PFSK-1 (cell line): ENCODE data around the gene PI4KA.

Experiments used
- FOXP2 ChIP-seq: optimal IDR thresholded peaks from 2 replicates; pipeline ENCODE3; 2011; ENCODE audit warnings: borderline replicate concordance, control low read depth, inconsistent platforms; ENCODE audit not compliant: insufficient read depth; ENCODE audit errors: extremely low read length, extremely low read depth
- POLR2AphosphoS5 ChIP-seq: IDR thresholded peaks from 2 replicates; pipeline ENCODE4 v1.6.1; 2012; ENCODE audit warnings: low read depth, mild to moderate bottlenecking, control low read depth, low read length, moderate library complexity
- SIN3A ChIP-seq: IDR thresholded peaks from 2 replicates; pipeline ENCODE4 v1.6.1; 2012; ENCODE audit warnings: mild to moderate bottlenecking, low read length, moderate library complexity, borderline replicate concordance; ENCODE audit not compliant: insufficient read depth
- TAF1 ChIP-seq: IDR thresholded peaks from 2 replicates; pipeline ENCODE4 v1.6.1; 2012; ENCODE audit warnings: low read length, control low read depth, borderline replicate concordance; ENCODE audit not compliant: insufficient read depth
- TF ChIP-seq, protein P1 (sequence below), 2 experiments: IDR thresholded peaks; 2 replicates each; pipeline versions ENCODE4 v1.6.1 to v1.8.0; 2011 to 2012; ENCODE audit warnings: low read depth in 2 of 2, low read length in 2 of 2, control low read depth in 1 of 2, inconsistent platforms in 1 of 2, mild to moderate bottlenecking in 1 of 2, moderate library complexity in 1 of 2; ENCODE audit not compliant: insufficient read depth in 1 of 2

PI4KA gene

DNA sequence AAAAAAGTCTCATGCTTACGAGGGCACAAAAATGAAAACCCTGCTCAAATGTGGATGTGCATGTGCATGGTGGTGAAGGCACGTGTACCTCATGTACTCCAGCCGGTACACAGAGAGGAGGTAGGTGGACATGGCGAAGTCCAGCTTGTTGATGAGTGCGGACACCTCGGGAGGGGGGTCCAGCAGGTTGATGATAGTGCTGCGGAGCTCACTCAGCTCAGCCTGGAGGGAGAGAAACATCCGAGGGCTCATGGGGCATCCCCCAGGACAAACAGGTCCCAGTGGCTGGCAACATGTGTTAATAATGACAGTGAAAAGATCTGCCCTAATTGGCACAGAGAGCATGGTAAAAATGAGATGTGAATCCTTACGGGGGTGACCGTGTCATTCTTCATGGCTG, 93.9 kb downstream of the PI4KA start:
- TF ChIP-seq POLR2AphosphoS5 (no peak), FOXP2 (no peak), TAF1 (no peak), SIN3A (no peak)
- TF ChIP-seq, protein P1, sequence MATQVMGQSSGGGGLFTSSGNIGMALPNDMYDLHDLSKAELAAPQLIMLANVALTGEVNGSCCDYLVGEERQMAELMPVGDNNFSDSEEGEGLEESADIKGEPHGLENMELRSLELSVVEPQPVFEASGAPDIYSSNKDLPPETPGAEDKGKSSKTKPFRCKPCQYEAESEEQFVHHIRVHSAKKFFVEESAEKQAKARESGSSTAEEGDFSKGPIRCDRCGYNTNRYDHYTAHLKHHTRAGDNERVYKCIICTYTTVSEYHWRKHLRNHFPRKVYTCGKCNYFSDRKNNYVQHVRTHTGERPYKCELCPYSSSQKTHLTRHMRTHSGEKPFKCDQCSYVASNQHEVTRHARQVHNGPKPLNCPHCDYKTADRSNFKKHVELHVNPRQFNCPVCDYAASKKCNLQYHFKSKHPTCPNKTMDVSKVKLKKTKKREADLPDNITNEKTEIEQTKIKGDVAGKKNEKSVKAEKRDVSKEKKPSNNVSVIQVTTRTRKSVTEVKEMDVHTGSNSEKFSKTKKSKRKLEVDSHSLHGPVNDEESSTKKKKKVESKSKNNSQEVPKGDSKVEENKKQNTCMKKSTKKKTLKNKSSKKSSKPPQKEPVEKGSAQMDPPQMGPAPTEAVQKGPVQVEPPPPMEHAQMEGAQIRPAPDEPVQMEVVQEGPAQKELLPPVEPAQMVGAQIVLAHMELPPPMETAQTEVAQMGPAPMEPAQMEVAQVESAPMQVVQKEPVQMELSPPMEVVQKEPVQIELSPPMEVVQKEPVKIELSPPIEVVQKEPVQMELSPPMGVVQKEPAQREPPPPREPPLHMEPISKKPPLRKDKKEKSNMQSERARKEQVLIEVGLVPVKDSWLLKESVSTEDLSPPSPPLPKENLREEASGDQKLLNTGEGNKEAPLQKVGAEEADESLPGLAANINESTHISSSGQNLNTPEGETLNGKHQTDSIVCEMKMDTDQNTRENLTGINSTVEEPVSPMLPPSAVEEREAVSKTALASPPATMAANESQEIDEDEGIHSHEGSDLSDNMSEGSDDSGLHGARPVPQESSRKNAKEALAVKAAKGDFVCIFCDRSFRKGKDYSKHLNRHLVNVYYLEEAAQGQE (IDR thresholded peaks at IDR 0.05; ENCODE audit: insufficient read depth in 1 of 2, low read depth in 2 of 2, low read length in 2 of 2): no peak

GRCh38 chr22:20764471-20764720, 94.2 kb downstream of the PI4KA start:
- TF ChIP-seq TAF1 (no peak), POLR2AphosphoS5 (no peak), SIN3A (no peak), FOXP2 (no peak)
- TF ChIP-seq, protein P1 (IDR thresholded peaks at IDR 0.05; ENCODE audit: insufficient read depth in 1 of 2, low read depth in 2 of 2, low read length in 2 of 2): no peak

DNA sequence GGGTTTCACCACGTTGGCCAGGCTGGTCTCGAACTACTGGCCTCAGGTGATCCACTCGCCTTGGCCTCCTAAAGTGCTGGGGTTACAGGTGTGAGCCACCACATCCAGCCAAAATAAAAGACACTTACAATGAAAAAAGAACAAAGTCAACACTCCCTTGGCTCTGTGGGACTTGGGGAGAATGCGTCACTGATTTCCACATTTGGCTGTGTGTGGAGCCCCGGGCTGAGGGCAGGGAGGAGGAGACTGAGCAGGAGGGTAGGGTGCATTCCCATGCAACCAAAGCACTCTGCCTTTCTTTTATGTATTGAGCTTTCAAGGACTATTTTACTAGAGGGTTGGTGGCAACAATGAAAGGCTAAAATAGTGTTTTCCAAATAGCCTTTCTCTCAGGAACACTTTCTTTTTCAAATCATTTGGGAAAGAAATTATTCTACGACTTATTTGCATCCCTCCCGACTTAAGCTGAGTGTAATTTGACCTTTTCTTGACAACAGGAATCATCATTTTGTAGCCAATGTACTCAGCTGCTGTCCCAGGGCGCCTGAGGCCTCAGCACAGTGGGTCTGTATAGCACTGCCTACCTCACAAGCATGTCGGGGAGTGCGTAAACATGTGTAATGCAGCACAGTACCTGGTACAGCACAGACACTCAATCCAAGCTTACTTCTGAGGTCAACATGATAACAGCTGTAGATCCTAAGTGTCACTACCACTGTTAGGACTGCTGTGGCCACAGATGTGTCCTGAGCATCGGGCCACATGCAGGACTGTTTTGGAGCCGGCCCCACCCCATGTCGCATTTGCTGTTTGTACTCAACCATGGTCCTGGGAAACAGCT, 94.8 kb downstream of the PI4KA start:
- TF ChIP-seq SIN3A (no peak), POLR2AphosphoS5 (no peak), FOXP2 (no peak), TAF1 (no peak)
- TF ChIP-seq, protein P1 (IDR thresholded peaks at IDR 0.05; ENCODE audit: insufficient read depth in 1 of 2, low read depth in 2 of 2, low read length in 2 of 2): no peak

DNA sequence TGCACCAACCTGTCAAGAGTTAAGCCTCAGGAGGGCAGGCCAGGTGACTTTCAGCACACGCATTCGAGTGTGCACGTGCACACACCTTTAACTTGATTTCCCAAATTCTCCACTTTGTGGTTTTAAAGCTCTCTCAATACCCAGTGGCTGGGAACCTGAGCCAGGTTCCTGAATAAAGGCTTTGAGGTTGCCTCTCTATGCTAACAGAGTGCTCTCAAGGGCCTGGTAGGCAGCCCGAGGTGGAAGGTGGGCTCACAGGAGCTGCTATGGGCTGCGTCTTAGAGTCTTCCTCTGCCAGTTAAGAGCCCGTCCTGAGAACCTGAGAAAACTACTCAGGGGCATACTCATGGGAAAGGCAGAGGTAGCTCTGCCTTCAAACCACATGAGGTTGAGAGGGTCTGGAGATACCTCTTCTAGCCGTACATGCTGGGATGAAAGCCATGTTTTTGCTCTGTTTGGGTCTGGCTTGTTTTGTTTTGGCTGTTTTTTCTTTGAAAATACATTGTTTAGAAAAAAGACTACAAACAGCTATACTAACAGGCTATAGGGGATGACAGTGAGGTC, 96.3 kb downstream of the PI4KA start:
- TF ChIP-seq FOXP2 (no peak), TAF1 (no peak), POLR2AphosphoS5 (no peak), SIN3A (no peak)
- TF ChIP-seq, protein P1 (IDR thresholded peaks at IDR 0.05; ENCODE audit: insufficient read depth in 1 of 2, low read depth in 2 of 2, low read length in 2 of 2): no peak
